Neural crest cell (in vitro differentiated cells): ENCODE measurements around the gene GRAP2. TPM values are rescaled to one million over a fixed set of nuclear protein-coding genes. Genes with fewer than 3 reads are reported as not detected.

ENCODE experiments used
- DNase-seq: peaks from one replicate; pipeline ENCODE4 v3.0.0; 2021; ENCODE audit warnings: low read depth, mixed read lengths, low spot score
- H3K27ac Mint-ChIP-seq: one replicate; pipeline ENCODE4 v1.8.0; 2021; ENCODE audit warnings: mild to moderate bottlenecking, mixed read lengths; ENCODE audit not compliant: unreplicated experiment
- H3K27me3 Mint-ChIP-seq: 2 replicates; pipeline ENCODE4 v1.8.0; 2021; ENCODE audit warnings: low read depth, mild to moderate bottlenecking, mixed read lengths
- H3K36me3 Mint-ChIP-seq: 2 replicates; pipeline ENCODE4 v1.8.0; 2021; ENCODE audit warnings: low read depth, mild to moderate bottlenecking, mixed read lengths
- H3K4me1 Mint-ChIP-seq: 2 replicates; pipeline ENCODE4 v1.8.0; 2021; ENCODE audit warnings: mixed read lengths
- H3K4me3 Mint-ChIP-seq: one replicate; pipeline ENCODE4 v1.8.0; 2021; ENCODE audit warnings: mild to moderate bottlenecking, mixed read lengths
- H3K9me3 Mint-ChIP-seq: 2 replicates; pipeline ENCODE4 v1.8.0; 2021; ENCODE audit warnings: mixed read lengths
- total RNA-seq: library from RNA; stranded (reverse); gene quantifications from 2 replicates; pipeline ENCODE4 v1.2.1, GENCODE V29; 2021
- TF ChIP-seq, protein P1 (sequence below): fragments of 200-600 bp; sonication (generic); conservative IDR thresholded peaks from 2 replicates; pipeline ENCODE4 v1.5.0; 2021; ENCODE audit warnings: antibody characterized with exemption, mild to moderate bottlenecking

The GRAP2 gene
- total RNA-seq, 1 donor from 2014 or later: 0.12 TPM

DNA sequence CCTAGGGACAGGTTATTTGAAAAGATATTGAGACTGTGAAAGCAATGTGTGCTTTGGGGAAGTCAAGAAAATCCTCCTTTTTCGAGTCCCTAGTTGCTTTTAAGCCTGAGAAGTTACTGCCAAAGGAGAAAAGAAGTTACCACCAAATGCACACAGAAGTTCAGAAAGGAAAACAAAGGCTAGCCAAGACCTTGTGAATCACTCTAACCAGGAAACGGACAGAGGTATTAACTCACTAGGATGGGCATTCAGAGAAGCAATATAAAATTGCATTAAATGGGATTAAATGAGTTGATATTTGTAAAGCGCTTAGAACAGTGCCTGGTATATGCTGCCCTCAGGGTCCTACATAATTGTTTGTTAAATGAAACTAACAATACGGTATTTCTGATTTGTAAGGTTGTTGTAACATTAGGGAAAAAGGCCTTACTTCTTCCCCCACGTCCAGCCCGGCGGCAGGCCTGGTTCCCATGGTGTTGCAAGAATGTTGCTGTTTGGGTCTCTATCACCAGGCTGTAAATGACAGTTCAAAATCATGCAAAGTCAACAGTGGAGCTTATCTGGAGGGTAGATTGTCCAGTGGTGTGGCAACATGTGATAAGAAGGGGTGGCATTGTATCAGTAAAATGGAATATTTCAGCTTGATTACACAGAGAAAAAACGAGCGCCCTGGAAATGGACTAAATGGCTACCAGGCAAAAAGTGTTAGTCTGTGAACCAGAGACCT is 66.4 kb downstream of the GRAP2 start:
- no peak overlapping the region for H3K4me3 Mint-ChIP-seq

DNA sequence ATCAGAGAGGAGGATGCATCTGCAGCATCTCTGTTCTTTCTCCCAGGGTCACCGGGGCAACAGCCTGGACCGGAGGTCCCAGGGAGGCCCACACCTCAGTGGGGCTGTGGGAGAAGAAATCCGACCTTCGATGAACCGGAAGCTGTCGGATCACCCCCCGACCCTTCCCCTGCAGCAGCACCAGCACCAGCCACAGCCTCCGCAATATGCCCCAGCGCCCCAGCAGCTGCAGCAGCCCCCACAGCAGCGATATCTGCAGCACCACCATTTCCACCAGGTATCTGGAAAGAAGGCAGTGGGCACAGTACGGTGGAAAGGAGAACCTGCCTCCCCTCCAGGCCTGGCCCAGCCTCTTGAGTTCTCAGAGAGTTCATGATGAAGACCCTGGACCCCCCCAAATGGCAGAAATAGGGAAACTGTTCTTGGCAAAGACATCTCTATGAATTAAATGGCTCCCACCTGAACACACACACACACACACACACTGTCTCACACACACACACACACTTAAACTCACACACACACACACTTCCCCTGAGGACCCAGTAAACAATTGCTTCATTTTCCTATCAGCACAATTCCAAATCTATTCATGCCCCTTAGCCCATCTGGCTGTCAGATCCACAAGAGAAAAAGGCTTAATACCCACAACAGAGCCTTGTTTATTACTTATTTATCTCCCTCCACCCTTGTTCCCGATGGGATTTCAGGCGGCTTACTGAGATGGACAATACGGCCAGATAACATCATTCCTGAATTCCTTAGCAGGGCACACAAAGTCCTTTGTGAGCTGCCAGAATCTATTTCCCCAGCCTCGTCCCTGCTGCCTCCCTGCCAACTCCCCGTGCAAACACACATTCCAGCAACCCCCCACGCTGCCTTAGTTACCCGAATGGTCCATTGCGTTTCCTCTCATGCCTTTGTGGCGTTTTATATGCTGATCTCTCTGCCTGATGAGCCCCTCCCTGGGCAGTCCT is 67.4 kb downstream of the GRAP2 start:
- TF ChIP-seq, protein P1, sequence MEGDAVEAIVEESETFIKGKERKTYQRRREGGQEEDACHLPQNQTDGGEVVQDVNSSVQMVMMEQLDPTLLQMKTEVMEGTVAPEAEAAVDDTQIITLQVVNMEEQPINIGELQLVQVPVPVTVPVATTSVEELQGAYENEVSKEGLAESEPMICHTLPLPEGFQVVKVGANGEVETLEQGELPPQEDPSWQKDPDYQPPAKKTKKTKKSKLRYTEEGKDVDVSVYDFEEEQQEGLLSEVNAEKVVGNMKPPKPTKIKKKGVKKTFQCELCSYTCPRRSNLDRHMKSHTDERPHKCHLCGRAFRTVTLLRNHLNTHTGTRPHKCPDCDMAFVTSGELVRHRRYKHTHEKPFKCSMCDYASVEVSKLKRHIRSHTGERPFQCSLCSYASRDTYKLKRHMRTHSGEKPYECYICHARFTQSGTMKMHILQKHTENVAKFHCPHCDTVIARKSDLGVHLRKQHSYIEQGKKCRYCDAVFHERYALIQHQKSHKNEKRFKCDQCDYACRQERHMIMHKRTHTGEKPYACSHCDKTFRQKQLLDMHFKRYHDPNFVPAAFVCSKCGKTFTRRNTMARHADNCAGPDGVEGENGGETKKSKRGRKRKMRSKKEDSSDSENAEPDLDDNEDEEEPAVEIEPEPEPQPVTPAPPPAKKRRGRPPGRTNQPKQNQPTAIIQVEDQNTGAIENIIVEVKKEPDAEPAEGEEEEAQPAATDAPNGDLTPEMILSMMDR: no peak
- H3K27ac Mint-ChIP-seq: peak overlapping the region; percentile 31

More for the DNA sequence above, 66.4 kb downstream of the GRAP2 start:
- H3K27ac Mint-ChIP-seq: no peak overlapping the region
- H3K27me3 Mint-ChIP-seq: peaks cover 6% of the 10 kb centered on the region
- no peaks in the 10 kb centered on the region for H3K36me3 Mint-ChIP-seq
- TF ChIP-seq, protein P1: no peak
- no peak for DNase-seq
- H3K4me1 Mint-ChIP-seq: peaks cover 24% of the 10 kb centered on the region
- H3K9me3 Mint-ChIP-seq: no peaks in the 10 kb centered on the region

DNA sequence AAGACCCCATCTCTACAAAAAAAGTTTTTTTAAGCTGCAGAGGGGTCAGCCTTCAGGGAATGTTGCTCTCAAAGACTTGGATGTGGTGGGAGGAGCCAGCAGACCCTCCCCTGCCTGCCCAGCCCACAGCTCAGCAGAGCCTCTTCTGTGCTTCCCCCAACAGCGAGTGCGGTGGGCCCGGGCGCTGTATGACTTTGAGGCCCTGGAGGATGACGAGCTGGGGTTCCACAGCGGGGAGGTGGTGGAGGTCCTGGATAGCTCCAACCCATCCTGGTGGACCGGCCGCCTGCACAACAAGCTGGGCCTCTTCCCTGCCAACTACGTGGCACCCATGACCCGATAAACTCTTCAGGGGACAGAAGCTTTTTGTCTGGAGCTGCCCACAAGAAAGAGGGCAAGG is 69.9 kb downstream of the GRAP2 start:
- Mint-ChIP-seq H3K36me3 (no peaks in the 10 kb centered on the region), H3K4me1 (peaks cover 35% of the 10 kb centered on the region), H3K9me3 (no peaks in the 10 kb centered on the region), H3K27ac (no peak overlapping the region), H3K27me3 (peaks cover 15% of the 10 kb centered on the region), H3K4me3 (no peak overlapping the region)
- TF ChIP-seq, protein P1: no peak
- DNase-seq: no peak

More for the DNA sequence above, 67.4 kb downstream of the GRAP2 start:
- no peak for DNase-seq
- H3K9me3 Mint-ChIP-seq: no peaks in the 10 kb centered on the region
- peaks cover 9% of the 10 kb centered on the region for H3K27me3 Mint-ChIP-seq
- no peak overlapping the region for H3K4me3 Mint-ChIP-seq
- peaks cover 35% of the 10 kb centered on the region for H3K4me1 Mint-ChIP-seq
- no peaks in the 10 kb centered on the region for H3K36me3 Mint-ChIP-seq

DNA sequence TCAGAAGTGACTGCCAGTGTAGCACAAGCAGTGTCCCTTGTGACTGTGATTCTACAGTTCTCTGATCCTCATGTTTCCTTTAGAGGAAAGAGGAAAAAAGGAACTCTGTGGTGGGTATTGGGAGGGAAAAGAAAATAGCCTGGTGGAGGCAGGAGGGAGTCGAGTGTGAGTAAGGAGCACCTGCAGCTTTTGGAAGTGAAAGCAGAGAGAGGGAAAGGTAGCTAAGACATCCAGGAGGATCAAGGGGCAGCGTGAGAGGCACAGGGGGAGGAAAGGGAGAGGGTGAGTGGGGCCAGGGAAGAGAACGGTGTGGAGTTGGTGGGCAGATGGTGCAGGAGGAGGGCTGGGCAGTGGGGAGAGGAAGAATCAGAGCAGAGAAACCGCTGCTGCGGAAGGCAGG is 71.8 kb downstream of the GRAP2 start:
- peak overlapping the region; percentile 95 for H3K27ac Mint-ChIP-seq
- TF ChIP-seq, protein P1: no peak
- peaks cover 31% of the 10 kb centered on the region for H3K4me1 Mint-ChIP-seq
- H3K4me3 Mint-ChIP-seq: no peak overlapping the region
- no peaks in the 10 kb centered on the region for H3K36me3 Mint-ChIP-seq
- no peak for DNase-seq
- H3K9me3 Mint-ChIP-seq: no peaks in the 10 kb centered on the region
- H3K27me3 Mint-ChIP-seq: peaks cover 29% of the 10 kb centered on the region

DNA sequence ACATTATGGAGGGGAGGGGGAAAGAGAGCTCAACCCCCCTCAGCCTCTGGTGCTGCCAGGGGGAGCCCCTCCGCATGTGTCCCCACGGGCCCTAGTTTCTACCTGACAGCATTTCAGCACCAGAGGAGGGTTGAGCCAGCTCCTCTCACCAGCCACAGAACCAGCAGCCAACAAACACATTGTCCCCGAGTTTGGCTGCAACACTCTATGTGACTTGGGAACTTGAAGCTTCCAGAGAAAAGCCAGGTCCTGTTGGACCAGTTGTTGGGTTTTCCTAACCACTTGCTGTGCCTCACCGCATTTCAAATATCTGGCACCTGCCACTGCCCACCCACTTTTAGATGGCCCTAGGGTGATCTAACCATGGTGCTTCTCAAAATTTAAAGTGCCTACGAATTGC is 72.8 kb downstream of the GRAP2 start:
- Mint-ChIP-seq H3K27ac (no peak overlapping the region), H3K4me3 (no peak overlapping the region), H3K4me1 (peaks cover 24% of the 10 kb centered on the region), H3K36me3 (no peaks in the 10 kb centered on the region), H3K27me3 (peaks cover 25% of the 10 kb centered on the region), H3K9me3 (no peaks in the 10 kb centered on the region)
- DNase-seq: no peak
- TF ChIP-seq, protein P1: no peak
